ENCODE data around the gene SARNP. TPM values are rescaled to one million over a fixed set of nuclear protein-coding genes. Genes with fewer than 3 reads are reported as not detected.

The SARNP gene
- total and polyA plus RNA-seq, 4 experiments from 2014 or later = 47.7 to 122 (median 69.8) TPM

- Mint-ChIP-seq H3K27ac (peak overlapping the region; percentile 73 to 95 (median 90)), H3K4me3 (peak overlapping the region; percentile 64 to 99 (median 98)), H3K4me1 (peaks cover 33 to 72% (median 44%) of the 10 kb centered on the region in 4 donors), H3K9me3 (no peaks in the 10 kb centered on the region), H3K36me3 (peaks cover 0 to 26% of the 10 kb centered on the region in 2 donors), H3K27me3 (no peaks in the 10 kb centered on the region)
- CTCF ChIA-PET (ENCODE audit: partially characterized antibody) = interaction anchor here (1.0 to 3.5 kb wide), 3 partner anchors 9 to 113 kb away, joined by 5 to 39 read pairs (median 13); partner anchors contain the start of genes ORMDL2 and SARNP
- Histone ChIP-seq H3K4me1 (ENCODE audit: insufficient read depth, low read length) (peaks cover 63% of the 10 kb centered on the region), H3K36me3 (ENCODE audit: insufficient read depth, low read length) (peaks cover 3% of the 10 kb centered on the region), H3K4me3 (ENCODE audit: low read length in 2 of 2) (no peak overlapping the region), H3K9me3 (ENCODE audit: control insufficient read depth in 1 of 2, low read length in 2 of 2) (no peaks in the 10 kb centered on the region), H3K27ac (ENCODE audit: low read depth, low read length) (peak overlapping the region; percentile 59), H3K27me3 (ENCODE audit: insufficient read depth, low read length) (no peaks in the 10 kb centered on the region)
- no peak for DNase-seq
- intact Hi-C loops (cut with micrococcal nuclease) = loop anchor here (10.0 kb wide), 1 partner anchor 807 kb away; the partner anchor contains the start of gene BAZ2A
- POLR2A ChIA-PET (ENCODE audit: partially characterized antibody) = interaction anchor here (1.5 to 7.3 kb wide), 4 partner anchors 9 to 146 kb away, joined by 4 to 203 read pairs (median 88); partner anchors contain the start of genes DGKA, ORMDL2, PYM1 and RAB5B
Measured at GRCh38 chr12:55827806-55828205, 10.3 kb upstream of the SARNP start.

- Mint-ChIP-seq H3K27me3 (no peaks in the 10 kb centered on the region), H3K4me1 (peaks cover 19 to 43% (median 31%) of the 10 kb centered on the region in 4 donors), H3K9me3 (no peaks in the 10 kb centered on the region), H3K36me3 (peaks cover 13 to 44% of the 10 kb centered on the region in 2 donors), H3K4me3 (peak overlapping the region in 2 of 8 donors; percentile 17 to 25), H3K27ac (peak overlapping the region in 6 of 7 donors; percentile 18 to 95 (median 77))
- H3K27ac ChIP-seq (ENCODE audit: low read depth, low read length) = peak overlapping the region; percentile 13
- H3K36me3 ChIP-seq (ENCODE audit: insufficient read depth, low read length) = peaks cover 32% of the 10 kb centered on the region
- no peak overlapping the region for H3K4me3 ChIP-seq (ENCODE audit: low read length in 2 of 2)
- peaks cover 48% of the 10 kb centered on the region for H3K4me1 ChIP-seq (ENCODE audit: insufficient read depth, low read length)
- no peaks in the 10 kb centered on the region for H3K9me3 ChIP-seq (ENCODE audit: control insufficient read depth in 1 of 2, low read length in 2 of 2)
- intact Hi-C loops (cut with micrococcal nuclease) = loop anchor here (10.0 kb wide), 1 partner anchor 810 kb away; the partner anchor contains the start of gene BAZ2A
- no peak for DNase-seq
- POLR2A ChIA-PET (ENCODE audit: partially characterized antibody) = interaction anchor here (0.6 to 1.7 kb wide), 7 partner anchors 103 to 305 kb away, joined by 3 to 6 read pairs (median 3); partner anchors contain the start of genes PYM1 and RAB5B
- CTCF ChIA-PET (ENCODE audit: partially characterized antibody) = interaction anchor here (1.2 to 1.8 kb wide), 3 partner anchors 86 to 149 kb away, joined by 3 to 7 read pairs (median 4); partner anchors contain the start of gene RAB5B
- no peaks in the 10 kb centered on the region for H3K27me3 ChIP-seq (ENCODE audit: insufficient read depth, low read length)
Measured at GRCh38 chr12:55824726-55825125, 7.2 kb upstream of the SARNP start.

DNA sequence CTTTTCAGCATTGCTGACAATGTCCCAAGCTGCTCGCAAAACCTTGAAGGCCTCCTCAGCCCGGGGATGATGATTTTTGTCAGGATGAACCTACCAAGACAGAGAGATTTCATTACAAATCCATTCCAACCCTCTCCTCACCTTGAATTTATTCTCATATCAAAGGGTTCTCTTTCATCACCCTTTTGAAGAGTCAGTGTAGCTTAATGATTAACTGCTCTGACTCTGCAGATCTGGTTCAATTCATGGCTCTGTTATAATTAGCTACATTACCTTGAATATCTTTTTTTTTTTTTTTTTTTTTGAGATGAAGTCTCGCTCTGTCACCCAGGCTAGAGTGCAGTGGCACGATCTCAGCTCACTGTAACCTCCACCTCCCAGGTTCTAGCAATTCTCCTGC lies 5.9 kb upstream of the SARNP start:
- intact Hi-C loops (cut with micrococcal nuclease) = loop anchor here (10.0 kb wide), 1 partner anchor 811 kb away; the partner anchor contains the start of gene BAZ2A
- no peak for DNase-seq
- H3K4me1 ChIP-seq (ENCODE audit: insufficient read depth, low read length) = peaks cover 56% of the 10 kb centered on the region
- Mint-ChIP-seq H3K27me3 (no peaks in the 10 kb centered on the region), H3K27ac (peak overlapping the region in 6 of 7 donors; percentile 37 to 86 (median 58)), H3K36me3 (peaks cover 17 to 48% of the 10 kb centered on the region in 2 donors), H3K4me3 (no peak overlapping the region), H3K4me1 (peaks cover 25 to 34% (median 32%) of the 10 kb centered on the region in 4 donors), H3K9me3 (no peaks in the 10 kb centered on the region)
- no peaks in the 10 kb centered on the region for H3K9me3 ChIP-seq (ENCODE audit: control insufficient read depth in 1 of 2, low read length in 2 of 2)
- no peaks in the 10 kb centered on the region for H3K27me3 ChIP-seq (ENCODE audit: insufficient read depth, low read length)
- H3K4me3 ChIP-seq (ENCODE audit: low read length in 2 of 2) = no peak overlapping the region
- ChIA-PET POLR2A (ENCODE audit: partially characterized antibody) (interaction anchor here (1.1 to 1.6 kb wide), 4 partner anchors 80 to 222 kb away, joined by 3 to 5 read pairs (median 5); partner anchors contain the start of gene RAB5B), CTCF (ENCODE audit: partially characterized antibody) (interaction anchor here (0.9 to 1.8 kb wide), 2 partner anchors 85 to 103 kb away, joined by 3 to 7 read pairs; no protein-coding TSS in a partner anchor)
- H3K27ac ChIP-seq (ENCODE audit: low read depth, low read length) = no peak overlapping the region
- H3K36me3 ChIP-seq (ENCODE audit: insufficient read depth, low read length) = peaks cover 39% of the 10 kb centered on the region

- POLR2A ChIA-PET (ENCODE audit: partially characterized antibody) = interaction anchor here (1.1 to 7.5 kb wide), 4 partner anchors 109 to 223 kb away, joined by 3 to 210 read pairs (median 5); partner anchors contain the start of genes DGKA, PYM1 and RAB5B
- Histone ChIP-seq H3K27ac (ENCODE audit: low read depth, low read length) (no peak overlapping the region), H3K27me3 (ENCODE audit: insufficient read depth, low read length) (no peaks in the 10 kb centered on the region), H3K4me1 (ENCODE audit: insufficient read depth, low read length) (peaks cover 45% of the 10 kb centered on the region), H3K9me3 (ENCODE audit: control insufficient read depth in 1 of 2, low read length in 2 of 2) (no peaks in the 10 kb centered on the region), H3K4me3 (ENCODE audit: low read length in 2 of 2) (no peak overlapping the region), H3K36me3 (ENCODE audit: insufficient read depth, low read length) (peaks cover 39% of the 10 kb centered on the region)
- DNase-seq = no peak
- Mint-ChIP-seq H3K27me3 (no peaks in the 10 kb centered on the region), H3K4me1 (peaks cover 14 to 23% (median 22%) of the 10 kb centered on the region in 4 donors), H3K9me3 (no peaks in the 10 kb centered on the region), H3K36me3 (peaks cover 17 to 46% of the 10 kb centered on the region in 2 donors), H3K27ac (peak overlapping the region in 2 of 7 donors; percentile 38 to 62), H3K4me3 (no peak overlapping the region)
- intact Hi-C loops (cut with micrococcal nuclease) = loop anchor here (10.0 kb wide), 1 partner anchor 813 kb away; the partner anchor contains the start of gene BAZ2A
- CTCF ChIA-PET (ENCODE audit: partially characterized antibody) = interaction anchor here (1.0 to 1.8 kb wide), 2 partner anchors 9 to 84 kb away, joined by 3 to 7 read pairs; no protein-coding TSS in a partner anchor
Measured at GRCh38 chr12:55822228-55822627, 4.7 kb upstream of the SARNP start.

- Histone ChIP-seq H3K9me3 (ENCODE audit: control insufficient read depth in 1 of 2, low read length in 2 of 2) (no peaks in the 10 kb centered on the region), H3K27ac (ENCODE audit: low read depth, low read length) (no peak overlapping the region), H3K4me1 (ENCODE audit: insufficient read depth, low read length) (peaks cover 42% of the 10 kb centered on the region), H3K4me3 (ENCODE audit: low read length in 2 of 2) (no peak overlapping the region), H3K27me3 (ENCODE audit: insufficient read depth, low read length) (no peaks in the 10 kb centered on the region), H3K36me3 (ENCODE audit: insufficient read depth, low read length) (peaks cover 40% of the 10 kb centered on the region)
- peak overlapping the region in 3 of 7 donors; percentile 8 to 50 (median 12) for H3K27ac Mint-ChIP-seq
- no peaks in the 10 kb centered on the region for H3K9me3 Mint-ChIP-seq
- H3K27me3 Mint-ChIP-seq = no peaks in the 10 kb centered on the region
- H3K4me1 Mint-ChIP-seq = peaks cover 8 to 20% (median 13%) of the 10 kb centered on the region in 4 donors
- intact Hi-C loops (cut with micrococcal nuclease) = loop anchor here (10.0 kb wide), 1 partner anchor 814 kb away; the partner anchor contains the start of gene BAZ2A
- H3K4me3 Mint-ChIP-seq = no peak overlapping the region
- POLR2A ChIA-PET (ENCODE audit: partially characterized antibody) = interaction anchor here (0.6 to 7.5 kb wide), 6 partner anchors 9 to 1723 kb away, joined by 3 to 210 read pairs (median 4); partner anchors contain the start of genes DGKA, DNAJC14, PYM1 and RAB5B
- CTCF ChIA-PET (ENCODE audit: partially characterized antibody) = interaction anchor here (0.9 to 4.6 kb wide), 9 partner anchors 9 to 368 kb away, joined by 3 to 39 read pairs (median 4); partner anchors contain the start of genes DGKA, DNAJC14, PYM1 and SMARCC2
- peaks cover 17 to 48% of the 10 kb centered on the region in 2 donors for H3K36me3 Mint-ChIP-seq
- no peak for DNase-seq
Measured at GRCh38 chr12:55820679-55821078, 3.2 kb upstream of the SARNP start.

GRCh38 chr12:55818886-55819285 lies 1.4 kb upstream of the SARNP start:
- Mint-ChIP-seq H3K27ac (peak overlapping the region in 3 of 7 donors; percentile 52 to 85 (median 81)), H3K4me1 (peaks cover 11 to 24% (median 20%) of the 10 kb centered on the region in 4 donors), H3K27me3 (no peaks in the 10 kb centered on the region), H3K36me3 (peaks cover 20 to 54% of the 10 kb centered on the region in 2 donors), H3K4me3 (peak overlapping the region in 4 of 8 donors; percentile 41 to 71 (median 60)), H3K9me3 (no peaks in the 10 kb centered on the region)
- ChIA-PET CTCF (ENCODE audit: partially characterized antibody) (interaction anchor here (1.0 to 4.6 kb wide), 12 partner anchors 9 to 124 kb away, joined by 3 to 39 read pairs (median 8); partner anchors contain the start of genes DGKA and DNAJC14), POLR2A (ENCODE audit: partially characterized antibody) (interaction anchor here (1.0 to 7.5 kb wide), 15 partner anchors 10 to 541 kb away, joined by 4 to 210 read pairs (median 17); partner anchors contain the start of genes BLOC1S1, DGKA, DNAJC14 and GDF11)
- no peaks in the 10 kb centered on the region for H3K9me3 ChIP-seq (ENCODE audit: control insufficient read depth in 1 of 2, low read length in 2 of 2)
- intact Hi-C loops (cut with micrococcal nuclease) = loop anchor here (1.0 to 10.0 kb wide), 3 partner anchors 111 to 834 kb away; partner anchors contain the start of genes PA2G4 and TESPA1
- peak overlapping the region; percentile 76 to 80 for H3K4me3 ChIP-seq (ENCODE audit: low read length in 2 of 2)
- peaks cover 45% of the 10 kb centered on the region for H3K36me3 ChIP-seq (ENCODE audit: insufficient read depth, low read length)
- no peak for DNase-seq
- H3K4me1 ChIP-seq (ENCODE audit: insufficient read depth, low read length) = peaks cover 45% of the 10 kb centered on the region
- H3K27me3 ChIP-seq (ENCODE audit: insufficient read depth, low read length) = no peaks in the 10 kb centered on the region
- H3K27ac ChIP-seq (ENCODE audit: low read depth, low read length) = peak overlapping the region; percentile 75

All from CD4-positive, alpha-beta memory T cell (primary cell).